Measurements from ENCODE around the gene PRKN. TPM values are rescaled to one million over a fixed set of nuclear protein-coding genes. Genes with fewer than 3 reads are reported as not detected.

PRKN gene
- total RNA-seq, 1 experiment from 2014 or later = 1.2 TPM

DNA sequence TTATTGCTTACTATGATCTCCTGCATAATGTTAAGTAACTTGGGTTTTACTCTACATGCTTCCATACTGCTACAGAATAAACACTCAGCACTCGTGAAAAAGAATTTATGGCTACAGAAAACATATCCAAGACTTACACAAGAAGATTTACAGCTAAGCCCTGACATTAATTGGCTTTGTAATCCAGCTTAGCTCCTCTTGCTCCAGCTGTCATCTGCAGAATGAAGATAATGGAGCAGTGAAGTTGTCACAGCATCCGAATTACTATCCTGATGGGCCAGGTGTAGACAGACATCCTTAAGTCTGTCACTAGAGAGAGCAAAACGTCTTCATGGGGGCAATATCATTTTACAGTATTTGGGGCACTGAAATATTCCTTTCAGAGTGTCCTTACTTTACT, 155.3 kb downstream of the PRKN start:
- POLR2A ChIA-PET (ENCODE audit: low non-redundant PET) = no interaction called here
- Histone ChIP-seq H3K36me3 (ENCODE audit: insufficient read depth, low read length, poor library complexity, severe bottlenecking) (no peaks in the 10 kb centered on the region), H3K4me3 (ENCODE audit: low read depth, low read length, poor library complexity, severe bottlenecking) (no peak overlapping the region), H3K9me3 (ENCODE audit: low read depth, low read length, poor library complexity, severe bottlenecking) (peaks cover 6% of the 10 kb centered on the region), H3K27ac (ENCODE audit: low read depth, low read length, poor library complexity, severe bottlenecking) (no peak overlapping the region), H3K27me3 (replicated peaks; ENCODE audit: insufficient read depth, low read depth, low read length, poor library complexity) (no peaks in the 10 kb centered on the region), H3K4me1 (ENCODE audit: insufficient read depth, low read length, poor library complexity, severe bottlenecking) (no peaks in the 10 kb centered on the region)
- TF ChIP-seq CTCF (conservative IDR thresholded peaks at IDR 0.05; ENCODE audit: low read depth, low read length) (no peak), EZH2 (IDR thresholded peaks at IDR 0.05; ENCODE audit: borderline replicate concordance, low read depth, low read length, poor library complexity, severe bottlenecking) (no peak)
- BruUV-seq (replicated peaks) = no TSS peak
- DNase-seq (ENCODE audit: low spot score) = no peak
- CTCF ChIA-PET = no interaction called here
- intact Hi-C loops (cut with micrococcal nuclease; ENCODE audit: unreplicated experiment) = no loop called here

GRCh38 chr6:162568266-162568665, 159.3 kb downstream of the PRKN start:
- no peaks in the 10 kb centered on the region for H3K27me3 ChIP-seq (replicated peaks; ENCODE audit: insufficient read depth, low read depth, low read length, poor library complexity)
- peaks cover 6% of the 10 kb centered on the region for H3K9me3 ChIP-seq (ENCODE audit: low read depth, low read length, poor library complexity, severe bottlenecking)
- no peak for DNase-seq (ENCODE audit: low spot score)
- POLR2A ChIA-PET (ENCODE audit: low non-redundant PET) = no interaction called here
- H3K4me1 ChIP-seq (ENCODE audit: insufficient read depth, low read length, poor library complexity, severe bottlenecking) = no peaks in the 10 kb centered on the region
- H3K27ac ChIP-seq (ENCODE audit: low read depth, low read length, poor library complexity, severe bottlenecking) = no peak overlapping the region
- CTCF ChIA-PET = no interaction called here
- BruUV-seq (replicated peaks) = no TSS peak
- TF ChIP-seq EZH2 (IDR thresholded peaks at IDR 0.05; ENCODE audit: borderline replicate concordance, low read depth, low read length, poor library complexity, severe bottlenecking) = no peak
- no peak for TF ChIP-seq CTCF (conservative IDR thresholded peaks at IDR 0.05; ENCODE audit: low read depth, low read length)
- intact Hi-C loops (cut with micrococcal nuclease; ENCODE audit: unreplicated experiment) = no loop called here
- H3K4me3 ChIP-seq (ENCODE audit: low read depth, low read length, poor library complexity, severe bottlenecking) = no peak overlapping the region
- no peaks in the 10 kb centered on the region for H3K36me3 ChIP-seq (ENCODE audit: insufficient read depth, low read length, poor library complexity, severe bottlenecking)

GRCh38 chr6:162562041-162562440, 165.5 kb downstream of the PRKN start:
- CTCF ChIA-PET = no interaction called here
- Histone ChIP-seq H3K4me3 (ENCODE audit: low read depth, low read length, poor library complexity, severe bottlenecking) (no peak overlapping the region), H3K27ac (ENCODE audit: low read depth, low read length, poor library complexity, severe bottlenecking) (no peak overlapping the region), H3K9me3 (ENCODE audit: low read depth, low read length, poor library complexity, severe bottlenecking) (no peaks in the 10 kb centered on the region), H3K36me3 (ENCODE audit: insufficient read depth, low read length, poor library complexity, severe bottlenecking) (no peaks in the 10 kb centered on the region), H3K27me3 (replicated peaks; ENCODE audit: insufficient read depth, low read depth, low read length, poor library complexity) (no peaks in the 10 kb centered on the region), H3K4me1 (ENCODE audit: insufficient read depth, low read length, poor library complexity, severe bottlenecking) (no peaks in the 10 kb centered on the region)
- POLR2A ChIA-PET (ENCODE audit: low non-redundant PET) = no interaction called here
- no peak for DNase-seq (ENCODE audit: low spot score)
- TF ChIP-seq EZH2 (IDR thresholded peaks at IDR 0.05; ENCODE audit: borderline replicate concordance, low read depth, low read length, poor library complexity, severe bottlenecking) = no peak
- TF ChIP-seq CTCF (conservative IDR thresholded peaks at IDR 0.05; ENCODE audit: low read depth, low read length) = no peak
- intact Hi-C loops (cut with micrococcal nuclease; ENCODE audit: unreplicated experiment) = no loop called here
- BruUV-seq (replicated peaks) = no TSS peak

All from A673 (cell line).